Measurements from ENCODE around the gene CDH23. TPM values are rescaled to one million over a fixed set of nuclear protein-coding genes. Genes with fewer than 3 reads are reported as not detected.

CDH23 gene
- total RNA-seq, 1 donor from 2014 or later = 4.5 TPM

DNA sequence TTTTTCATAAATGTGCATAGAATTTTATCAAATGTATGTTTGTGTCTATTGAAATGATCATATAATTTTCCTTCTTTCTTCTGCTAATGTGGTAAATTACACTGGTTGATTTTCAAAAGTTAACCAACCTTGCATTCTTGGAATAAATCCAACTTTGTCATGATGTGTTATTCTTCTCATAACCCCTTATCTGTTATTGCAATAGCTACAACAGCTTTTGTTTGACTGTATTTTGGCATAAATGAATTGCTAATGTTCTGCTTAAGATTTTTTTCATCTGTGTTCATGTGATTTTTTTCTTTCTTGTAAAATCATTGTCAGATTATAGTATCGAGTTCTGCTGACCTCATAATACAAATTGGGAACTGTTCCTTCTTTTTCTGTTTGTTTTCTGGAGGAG, 17.6 kb downstream of the CDH23 start:
- intact Hi-C loops (cut with micrococcal nuclease) = no loop called here
- TF ChIP-seq, protein P1, sequence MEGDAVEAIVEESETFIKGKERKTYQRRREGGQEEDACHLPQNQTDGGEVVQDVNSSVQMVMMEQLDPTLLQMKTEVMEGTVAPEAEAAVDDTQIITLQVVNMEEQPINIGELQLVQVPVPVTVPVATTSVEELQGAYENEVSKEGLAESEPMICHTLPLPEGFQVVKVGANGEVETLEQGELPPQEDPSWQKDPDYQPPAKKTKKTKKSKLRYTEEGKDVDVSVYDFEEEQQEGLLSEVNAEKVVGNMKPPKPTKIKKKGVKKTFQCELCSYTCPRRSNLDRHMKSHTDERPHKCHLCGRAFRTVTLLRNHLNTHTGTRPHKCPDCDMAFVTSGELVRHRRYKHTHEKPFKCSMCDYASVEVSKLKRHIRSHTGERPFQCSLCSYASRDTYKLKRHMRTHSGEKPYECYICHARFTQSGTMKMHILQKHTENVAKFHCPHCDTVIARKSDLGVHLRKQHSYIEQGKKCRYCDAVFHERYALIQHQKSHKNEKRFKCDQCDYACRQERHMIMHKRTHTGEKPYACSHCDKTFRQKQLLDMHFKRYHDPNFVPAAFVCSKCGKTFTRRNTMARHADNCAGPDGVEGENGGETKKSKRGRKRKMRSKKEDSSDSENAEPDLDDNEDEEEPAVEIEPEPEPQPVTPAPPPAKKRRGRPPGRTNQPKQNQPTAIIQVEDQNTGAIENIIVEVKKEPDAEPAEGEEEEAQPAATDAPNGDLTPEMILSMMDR (IDR thresholded peaks at IDR 0.05; ENCODE audit: borderline replicate concordance) = no peak
- Histone ChIP-seq H3K9me3 (replicated peaks) (peaks cover 40% of the 10 kb centered on the region), H3K27me3 (ENCODE audit: low read depth) (no peaks in the 10 kb centered on the region), H3K4me1 (no peaks in the 10 kb centered on the region), H3K27ac (replicated peaks) (no peak overlapping the region), H3K36me3 (peaks cover 8% of the 10 kb centered on the region), H3K4me3 (no peak overlapping the region)
- DNase-seq = no peak

DNA sequence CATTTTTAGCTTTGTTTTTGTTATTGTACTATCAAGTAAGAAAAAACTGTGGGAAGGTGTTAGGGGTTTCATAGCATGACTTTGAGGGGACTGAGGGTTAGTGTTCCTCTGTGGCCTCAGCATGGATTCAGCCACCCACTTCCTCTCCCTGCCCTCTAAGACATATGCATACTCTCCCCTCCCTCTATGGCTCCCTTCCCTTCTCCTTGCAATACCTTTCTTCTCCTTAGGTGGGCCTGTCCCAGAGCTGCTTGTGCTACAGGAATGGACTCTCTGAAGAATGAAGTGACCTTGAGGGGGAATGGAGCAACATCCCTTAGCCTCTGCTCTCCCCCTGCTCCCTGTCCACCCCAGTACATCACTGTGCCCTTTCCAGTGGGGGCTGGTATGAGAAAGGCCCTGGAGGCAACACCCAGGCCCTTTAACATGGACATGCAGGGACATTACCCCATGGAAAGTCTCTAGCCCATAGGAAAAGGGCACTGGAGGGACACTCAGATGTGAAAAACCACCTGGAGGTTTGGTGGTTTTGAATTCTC, 22.4 kb downstream of the CDH23 start:
- Histone ChIP-seq H3K27me3 (ENCODE audit: low read depth) (no peaks in the 10 kb centered on the region), H3K36me3 (no peaks in the 10 kb centered on the region), H3K27ac (replicated peaks) (no peak overlapping the region), H3K4me3 (no peak overlapping the region), H3K4me1 (no peaks in the 10 kb centered on the region), H3K9me3 (replicated peaks) (peaks cover 7% of the 10 kb centered on the region)
- intact Hi-C loops (cut with micrococcal nuclease) = no loop called here
- TF ChIP-seq, protein P1 (IDR thresholded peaks at IDR 0.05; ENCODE audit: borderline replicate concordance) = no peak
- DNase-seq = no peak

- TF ChIP-seq, protein P1 (IDR thresholded peaks at IDR 0.05; ENCODE audit: borderline replicate concordance) = no peak
- no peak overlapping the region for H3K4me3 ChIP-seq
- no peaks in the 10 kb centered on the region for H3K36me3 ChIP-seq
- H3K9me3 ChIP-seq (replicated peaks) = peaks cover 7% of the 10 kb centered on the region
- H3K4me1 ChIP-seq = no peaks in the 10 kb centered on the region
- H3K27me3 ChIP-seq (ENCODE audit: low read depth) = no peaks in the 10 kb centered on the region
- H3K27ac ChIP-seq (replicated peaks) = no peak overlapping the region
- intact Hi-C loops (cut with micrococcal nuclease) = no loop called here
- DNase-seq = no peak
Observed at GRCh38 chr10:71419750-71420149, 23.0 kb downstream of the CDH23 start.

- no peak for DNase-seq
- H3K36me3 ChIP-seq = no peaks in the 10 kb centered on the region
- no peaks in the 10 kb centered on the region for H3K27me3 ChIP-seq (ENCODE audit: low read depth)
- H3K4me1 ChIP-seq = peaks cover 8% of the 10 kb centered on the region
- peaks cover 7% of the 10 kb centered on the region for H3K9me3 ChIP-seq (replicated peaks)
- TF ChIP-seq, protein P1 (IDR thresholded peaks at IDR 0.05; ENCODE audit: borderline replicate concordance) = no peak
- H3K4me3 ChIP-seq = no peak overlapping the region
- intact Hi-C loops (cut with micrococcal nuclease) = no loop called here
- no peak overlapping the region for H3K27ac ChIP-seq (replicated peaks)
Observed at GRCh38 chr10:71421075-71421434, 24.3 kb downstream of the CDH23 start.

- Histone ChIP-seq H3K4me1 (peaks cover 9% of the 10 kb centered on the region), H3K9me3 (replicated peaks) (no peaks in the 10 kb centered on the region), H3K36me3 (no peaks in the 10 kb centered on the region), H3K27me3 (ENCODE audit: low read depth) (no peaks in the 10 kb centered on the region), H3K4me3 (no peak overlapping the region), H3K27ac (replicated peaks) (no peak overlapping the region)
- no peak for DNase-seq
- TF ChIP-seq, protein P1 (IDR thresholded peaks at IDR 0.05; ENCODE audit: borderline replicate concordance) = no peak
- intact Hi-C loops (cut with micrococcal nuclease) = no loop called here
Observed at GRCh38 chr10:71423250-71423649, 26.5 kb downstream of the CDH23 start.
